GM19452 (cell line): ENCODE measurements around the gene NEK5.

Experiments used
- ATAC-seq: cut with Tn5 transposase; IDR thresholded peaks from one replicate; pipeline ENCODE4 v1.9.1; 2021; ENCODE audit not compliant: unreplicated experiment

The NEK5 gene

DNA sequence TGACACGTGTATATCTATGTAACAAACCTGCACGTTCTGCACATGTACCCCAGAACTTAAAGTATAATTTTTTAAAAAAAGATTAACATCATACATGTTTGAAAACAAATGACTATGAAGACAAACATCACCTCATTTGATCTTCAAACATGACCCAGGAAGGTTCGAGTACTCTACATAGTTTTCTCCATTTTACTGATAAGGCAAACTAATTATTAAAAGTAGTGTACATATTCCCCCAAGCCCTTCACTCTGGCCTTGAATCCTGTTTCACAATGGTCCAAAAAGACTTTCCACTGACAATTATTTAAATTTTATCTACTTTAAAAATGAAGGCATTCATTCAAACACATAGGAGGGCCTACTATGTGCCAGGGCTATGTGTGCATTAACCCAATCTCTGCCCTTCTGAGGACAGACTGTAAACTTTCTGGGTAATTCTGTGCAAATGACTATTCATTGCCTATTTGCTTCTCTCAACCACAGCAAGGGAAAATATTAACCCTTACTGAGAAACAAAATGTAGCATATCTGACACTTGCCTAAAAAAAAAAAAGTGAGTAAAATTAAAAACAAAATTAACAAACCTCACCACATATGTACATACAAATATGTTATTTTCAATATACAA lies 139.8 kb downstream of the NEK5 start:
- no peak for ATAC-seq
